Measurements from ENCODE around the gene HGF.

HGF gene

GRCh38 chr7:81669476-81670105, 100.3 kb downstream of the HGF start:
- TF ChIP-seq RAD21 (IDR thresholded peaks at IDR 0.05; ENCODE audit: low read depth) (no peak), ZBTB7A (IDR thresholded peaks at IDR 0.05; ENCODE audit: low read depth) (no peak), CREB1 (IDR thresholded peaks at IDR 0.05; ENCODE audit: low read depth) (no peak), REST (IDR thresholded peaks at IDR 0.05; ENCODE audit: low read depth) (no peak), EGR1 (IDR thresholded peaks at IDR 0.05) (no peak), FOXM1 (IDR thresholded peaks at IDR 0.05; ENCODE audit: borderline replicate concordance, low read depth) (no peak), EP300 (IDR thresholded peaks at IDR 0.05; ENCODE audit: borderline replicate concordance) (no peak), TEAD4 (IDR thresholded peaks at IDR 0.05) (no peak), USF1 (IDR thresholded peaks at IDR 0.05) (no peak), TAF1 (IDR thresholded peaks at IDR 0.05; ENCODE audit: low read depth) (no peak), TCF12 (IDR thresholded peaks at IDR 0.05; ENCODE audit: low read depth) (no peak), NFIC (IDR thresholded peaks at IDR 0.05) (no peak), MAX (IDR thresholded peaks at IDR 0.05) (no peak), CEBPB (IDR thresholded peaks at IDR 0.05) (no peak), YY1 (IDR thresholded peaks at IDR 0.05; ENCODE audit: low read depth) (no peak)

GRCh38 chr7:81666209-81666608, 103.6 kb downstream of the HGF start:
- TF ChIP-seq FOXM1 (IDR thresholded peaks at IDR 0.05; ENCODE audit: borderline replicate concordance, low read depth) (no peak), EGR1 (IDR thresholded peaks at IDR 0.05) (no peak)

GRCh38 chr7:81665236-81665635, 104.6 kb downstream of the HGF start:
- TF ChIP-seq CREB1 (IDR thresholded peaks at IDR 0.05; ENCODE audit: low read depth) (no peak), REST (IDR thresholded peaks at IDR 0.05; ENCODE audit: low read depth) (no peak)

- no peak for TF ChIP-seq REST (IDR thresholded peaks at IDR 0.05; ENCODE audit: low read depth)
- no peak for TF ChIP-seq CREB1 (IDR thresholded peaks at IDR 0.05; ENCODE audit: low read depth)
- no peak for TF ChIP-seq EP300 (IDR thresholded peaks at IDR 0.05; ENCODE audit: borderline replicate concordance)
- no peak for TF ChIP-seq NFIC (IDR thresholded peaks at IDR 0.05)
- TF ChIP-seq CEBPB (IDR thresholded peaks at IDR 0.05): no peak
- TF ChIP-seq USF1 (IDR thresholded peaks at IDR 0.05): no peak
- no peak for TF ChIP-seq TEAD4 (IDR thresholded peaks at IDR 0.05)
- TF ChIP-seq EGR1 (IDR thresholded peaks at IDR 0.05): no peak
- no peak for TF ChIP-seq MAX (IDR thresholded peaks at IDR 0.05)
- TF ChIP-seq FOXM1 (IDR thresholded peaks at IDR 0.05; ENCODE audit: borderline replicate concordance, low read depth): no peak
- no peak for TF ChIP-seq RAD21 (IDR thresholded peaks at IDR 0.05; ENCODE audit: low read depth)
- no peak for TF ChIP-seq YY1 (IDR thresholded peaks at IDR 0.05; ENCODE audit: low read depth)
- no peak for TF ChIP-seq TCF12 (IDR thresholded peaks at IDR 0.05; ENCODE audit: low read depth)
- TF ChIP-seq TAF1 (IDR thresholded peaks at IDR 0.05; ENCODE audit: low read depth): no peak
Measured at GRCh38 chr7:81664304-81664703, 105.5 kb downstream of the HGF start.

- TF ChIP-seq RAD21 (IDR thresholded peaks at IDR 0.05; ENCODE audit: low read depth) (no peak), EGR1 (IDR thresholded peaks at IDR 0.05) (no peak), FOXM1 (IDR thresholded peaks at IDR 0.05; ENCODE audit: borderline replicate concordance, low read depth) (no peak), TAF1 (IDR thresholded peaks at IDR 0.05; ENCODE audit: low read depth) (no peak), EP300 (IDR thresholded peaks at IDR 0.05; ENCODE audit: borderline replicate concordance) (no peak), USF1 (IDR thresholded peaks at IDR 0.05) (no peak), REST (IDR thresholded peaks at IDR 0.05; ENCODE audit: low read depth) (no peak), NFIC (IDR thresholded peaks at IDR 0.05) (no peak), CEBPB (IDR thresholded peaks at IDR 0.05) (no peak), YY1 (IDR thresholded peaks at IDR 0.05; ENCODE audit: low read depth) (no peak), MAX (IDR thresholded peaks at IDR 0.05) (no peak), ZBTB7A (IDR thresholded peaks at IDR 0.05; ENCODE audit: low read depth) (no peak)
Measured at GRCh38 chr7:81662531-81662930, 107.3 kb downstream of the HGF start.
